ENCODE data around the gene PEX14. TPM values are rescaled to one million over a fixed set of nuclear protein-coding genes. Genes with fewer than 3 reads are reported as not detected.
A peak's percentile ranks its signal among the peaks of the same experiment; 100 is the strongest.

The PEX14 gene
- total and polyA plus RNA-seq, 9 of the 15 experiments (the other 6 are each of a cell fraction or from before 2014, with no cell fraction given), result 2.6 to 45.7 (median 22.7) TPM

GRCh38 chr1:10430216-10431069, 44.3 kb upstream of the PEX14 start, which contains the start of gene CENPS (continued):
- no peak for TF ChIP-seq MBD1 (CRISPR knock-in tag; IDR thresholded peaks at IDR 0.05)
- no peak for TF ChIP-seq ZBTB5 (IDR thresholded peaks at IDR 0.05)
- TF ChIP-seq TCFL5 (CRISPR knock-in tag; conservative IDR thresholded peaks at IDR 0.05), result no peak; the same call in 1 of the 2 replicates
- TF ChIP-seq CBFB (CRISPR knock-in tag; IDR thresholded peaks at IDR 0.05), result peak; percentile 89
- TF ChIP-seq ZBTB11 (CRISPR knock-in tag; IDR thresholded peaks at IDR 0.05), result 0 out of 6 replicates have a peak, but pooled peaks of 1 of the 3 experiments have one; percentile 33
- no peak for TF ChIP-seq ZBTB8A (IDR thresholded peaks at IDR 0.05; ENCODE audit: partially characterized antibody)
- no peak for TF ChIP-seq ZNF121 (CRISPR knock-in tag; conservative IDR thresholded peaks at IDR 0.05)
- TF ChIP-seq ZNF518B (CRISPR knock-in tag; IDR thresholded peaks at IDR 0.05), result no peak
